Measurements from ENCODE around the gene NOL8. TPM values are rescaled to one million over a fixed set of nuclear protein-coding genes. Genes with fewer than 3 reads are reported as not detected.

Gene NOL8
- total and polyA plus RNA-seq, 5 donors from 2014 or later = 23.5 to 58.7 (median 28.3) TPM

- no peaks in the 10 kb centered on the region for H3K27me3 Mint-ChIP-seq
- H3K4me1 ChIP-seq (ENCODE audit: control insufficient read depth, insufficient read depth, low read length, poor library complexity, severe bottlenecking) = no peaks in the 10 kb centered on the region
- H3K27ac Mint-ChIP-seq = peak overlapping the region in 1 of 3 donors; percentile 35
- no peaks in the 10 kb centered on the region for H3K9me3 Mint-ChIP-seq
- H3K4me3 Mint-ChIP-seq = no peak overlapping the region
- H3K4me3 ChIP-seq (ENCODE audit: low read depth, low read length) = no peak overlapping the region
- H3K9me3 ChIP-seq (ENCODE audit: control insufficient read depth in 2 of 2, low read length in 2 of 2) = no peaks in the 10 kb centered on the region
- peaks cover 96% of the 10 kb centered on the region for H3K36me3 ChIP-seq (ENCODE audit: control insufficient read depth, insufficient read depth, low read length)
- H3K36me3 Mint-ChIP-seq = peaks cover 48% of the 10 kb centered on the region
- no peak for DNase-seq
- no peak for ATAC-seq (ENCODE audit: low read depth in 2 of 2)
- H3K27ac ChIP-seq (ENCODE audit: insufficient read depth, low read length, poor library complexity, severe bottlenecking) = no peak overlapping the region
- peaks cover 0 to 4% (median 0%) of the 10 kb centered on the region in 4 donors for H3K4me1 Mint-ChIP-seq
- no peaks in the 10 kb centered on the region for H3K27me3 ChIP-seq (ENCODE audit: control insufficient read depth, insufficient read depth, low read length)
Observed at GRCh38 chr9:92257327-92257726, 67.8 kb downstream of the NOL8 start.

- no peak overlapping the region for H3K4me3 ChIP-seq (ENCODE audit: low read depth, low read length)
- no peaks in the 10 kb centered on the region for H3K27me3 Mint-ChIP-seq
- H3K36me3 Mint-ChIP-seq = peaks cover 46% of the 10 kb centered on the region
- no peak overlapping the region for H3K4me3 Mint-ChIP-seq
- no peak overlapping the region for H3K27ac ChIP-seq (ENCODE audit: insufficient read depth, low read length, poor library complexity, severe bottlenecking)
- H3K27ac Mint-ChIP-seq = no peak overlapping the region
- H3K36me3 ChIP-seq (ENCODE audit: control insufficient read depth, insufficient read depth, low read length) = peaks cover 98% of the 10 kb centered on the region
- DNase-seq (no peak), ATAC-seq (ENCODE audit: low read depth in 2 of 2) (no peak)
- H3K9me3 Mint-ChIP-seq = no peaks in the 10 kb centered on the region
- H3K27me3 ChIP-seq (ENCODE audit: control insufficient read depth, insufficient read depth, low read length) = no peaks in the 10 kb centered on the region
- H3K9me3 ChIP-seq (ENCODE audit: control insufficient read depth in 2 of 2, low read length in 2 of 2) = no peaks in the 10 kb centered on the region
- no peaks in the 10 kb centered on the region for H3K4me1 Mint-ChIP-seq
- H3K4me1 ChIP-seq (ENCODE audit: control insufficient read depth, insufficient read depth, low read length, poor library complexity, severe bottlenecking) = no peaks in the 10 kb centered on the region
Observed at GRCh38 chr9:92254381-92255337, 70.5 kb downstream of the NOL8 start.

DNA sequence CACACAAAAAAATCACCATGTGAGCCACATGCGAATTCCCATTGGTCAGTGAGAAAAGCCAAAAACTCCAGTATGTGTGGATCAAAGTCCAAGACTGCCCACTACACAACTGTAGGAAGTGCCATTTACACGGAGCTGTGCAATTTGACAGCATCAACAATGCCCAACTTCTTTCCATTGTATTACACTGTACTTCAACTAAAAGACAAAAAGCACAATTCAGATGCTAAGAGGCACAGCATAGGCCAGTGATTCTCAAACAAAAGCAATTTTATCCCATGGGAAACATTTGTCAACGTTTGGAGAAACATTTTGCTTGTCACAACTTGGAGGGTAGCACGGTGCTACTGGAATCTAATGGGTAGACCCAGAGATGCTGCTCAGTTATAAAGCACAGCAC is 71.5 kb downstream of the NOL8 start:
- H3K27ac ChIP-seq (ENCODE audit: insufficient read depth, low read length, poor library complexity, severe bottlenecking) = no peak overlapping the region
- H3K4me3 Mint-ChIP-seq = no peak overlapping the region
- H3K27ac Mint-ChIP-seq = peak overlapping the region in 2 of 3 donors; percentile 36 to 43
- no peaks in the 10 kb centered on the region for H3K4me1 Mint-ChIP-seq
- no peaks in the 10 kb centered on the region for H3K4me1 ChIP-seq (ENCODE audit: control insufficient read depth, insufficient read depth, low read length, poor library complexity, severe bottlenecking)
- DNase-seq (no peak), ATAC-seq (ENCODE audit: low read depth in 2 of 2) (no peak)
- peaks cover 48% of the 10 kb centered on the region for H3K36me3 Mint-ChIP-seq
- H3K36me3 ChIP-seq (ENCODE audit: control insufficient read depth, insufficient read depth, low read length) = peaks cover 97% of the 10 kb centered on the region
- H3K27me3 Mint-ChIP-seq = no peaks in the 10 kb centered on the region
- H3K4me3 ChIP-seq (ENCODE audit: low read depth, low read length) = no peak overlapping the region
- no peaks in the 10 kb centered on the region for H3K9me3 ChIP-seq (ENCODE audit: control insufficient read depth in 2 of 2, low read length in 2 of 2)
- H3K9me3 Mint-ChIP-seq = no peaks in the 10 kb centered on the region
- H3K27me3 ChIP-seq (ENCODE audit: control insufficient read depth, insufficient read depth, low read length) = no peaks in the 10 kb centered on the region

GRCh38 chr9:92247981-92248380 is 77.2 kb downstream of the NOL8 start:
- Histone ChIP-seq H3K27ac (ENCODE audit: insufficient read depth, low read length, poor library complexity, severe bottlenecking) (no peak overlapping the region), H3K4me3 (ENCODE audit: low read depth, low read length) (no peak overlapping the region), H3K9me3 (ENCODE audit: control insufficient read depth in 2 of 2, low read length in 2 of 2) (no peaks in the 10 kb centered on the region), H3K36me3 (ENCODE audit: control insufficient read depth, insufficient read depth, low read length) (peaks cover 98% of the 10 kb centered on the region), H3K4me1 (ENCODE audit: control insufficient read depth, insufficient read depth, low read length, poor library complexity, severe bottlenecking) (no peaks in the 10 kb centered on the region), H3K27me3 (ENCODE audit: control insufficient read depth, insufficient read depth, low read length) (no peaks in the 10 kb centered on the region)
- Mint-ChIP-seq H3K4me3 (no peak overlapping the region), H3K4me1 (no peaks in the 10 kb centered on the region), H3K36me3 (peaks cover 65% of the 10 kb centered on the region), H3K27ac (peak overlapping the region in 1 of 3 donors; percentile 23), H3K9me3 (no peaks in the 10 kb centered on the region), H3K27me3 (no peaks in the 10 kb centered on the region)
- ATAC-seq (ENCODE audit: low read depth in 2 of 2) (no peak), DNase-seq (no peak)

Other genes with a start within 250 kb of the NOL8 start
- 51.2 TPM for gene SPTLC1, start 209.9 kb downstream of the NOL8 start, total RNA-seq
- 10 to 100 TPM; 44.0 to 50.7 (median 47.6) TPM for gene SPTLC1, start 209.9 kb downstream of the NOL8 start, polyA plus RNA-seq
- 67.1 TPM for gene IARS1, start 31.7 kb downstream of the NOL8 start, total RNA-seq
- 10 to 100 TPM; 51.1 to 58.2 (median 51.6) TPM for gene IARS1, start 31.7 kb downstream of the NOL8 start, polyA plus RNA-seq
- gene CENPP, start 603 bp upstream of the NOL8 start, total RNA-seq = 6.1 TPM
- 1 to 10 TPM; 2.7 to 5.3 (median 3.8) TPM for gene CENPP, start 603 bp upstream of the NOL8 start, polyA plus RNA-seq
- gene OGN, start 79.2 kb upstream of the NOL8 start, total RNA-seq = 0.86 TPM
- 1 to 10 TPM in 1 of 4 donors, under 1 TPM in 3; 0.30 to 1.3 (median 0.61) TPM for gene OGN, start 79.2 kb upstream of the NOL8 start, polyA plus RNA-seq
- not detected for gene OMD, start 99.1 kb upstream of the NOL8 start, total RNA-seq
- gene OMD, start 99.1 kb upstream of the NOL8 start, polyA plus RNA-seq = under 1 TPM in 1 of 4 donors, not detected in 3; 0.13 TPM
- gene ASPN, start 157.2 kb upstream of the NOL8 start, total RNA-seq = not detected
- not detected for gene ASPN, start 157.2 kb upstream of the NOL8 start, polyA plus RNA-seq
- gene ECM2, start 210.6 kb upstream of the NOL8 start, total RNA-seq = not detected
- not detected for gene ECM2, start 210.6 kb upstream of the NOL8 start, polyA plus RNA-seq